ENCODE results near the gene UBAC1.

DNA sequence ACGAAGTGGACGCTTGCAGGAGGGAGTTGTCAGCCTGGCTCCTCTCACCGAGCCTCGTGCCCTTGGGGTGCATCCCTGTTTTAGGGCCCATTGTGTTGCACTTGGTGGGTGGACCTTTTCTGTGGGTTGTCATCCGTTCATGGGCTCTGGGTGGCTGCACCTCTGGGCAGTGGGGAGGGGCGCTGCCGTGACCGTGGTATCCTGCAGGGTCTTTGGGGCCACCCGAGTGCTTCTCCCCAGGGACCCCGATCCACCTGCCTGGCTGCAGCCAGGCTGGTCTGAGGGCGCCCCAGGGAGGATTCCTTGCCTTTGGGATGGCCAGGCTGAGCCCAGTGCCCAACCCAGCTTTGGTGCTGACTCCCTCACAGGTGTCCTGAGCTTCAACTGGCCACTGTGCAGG is 41.0 kb upstream of the UBAC1 start:
- TF ChIP-seq, protein P1, sequence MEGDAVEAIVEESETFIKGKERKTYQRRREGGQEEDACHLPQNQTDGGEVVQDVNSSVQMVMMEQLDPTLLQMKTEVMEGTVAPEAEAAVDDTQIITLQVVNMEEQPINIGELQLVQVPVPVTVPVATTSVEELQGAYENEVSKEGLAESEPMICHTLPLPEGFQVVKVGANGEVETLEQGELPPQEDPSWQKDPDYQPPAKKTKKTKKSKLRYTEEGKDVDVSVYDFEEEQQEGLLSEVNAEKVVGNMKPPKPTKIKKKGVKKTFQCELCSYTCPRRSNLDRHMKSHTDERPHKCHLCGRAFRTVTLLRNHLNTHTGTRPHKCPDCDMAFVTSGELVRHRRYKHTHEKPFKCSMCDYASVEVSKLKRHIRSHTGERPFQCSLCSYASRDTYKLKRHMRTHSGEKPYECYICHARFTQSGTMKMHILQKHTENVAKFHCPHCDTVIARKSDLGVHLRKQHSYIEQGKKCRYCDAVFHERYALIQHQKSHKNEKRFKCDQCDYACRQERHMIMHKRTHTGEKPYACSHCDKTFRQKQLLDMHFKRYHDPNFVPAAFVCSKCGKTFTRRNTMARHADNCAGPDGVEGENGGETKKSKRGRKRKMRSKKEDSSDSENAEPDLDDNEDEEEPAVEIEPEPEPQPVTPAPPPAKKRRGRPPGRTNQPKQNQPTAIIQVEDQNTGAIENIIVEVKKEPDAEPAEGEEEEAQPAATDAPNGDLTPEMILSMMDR (conservative IDR thresholded peaks at IDR 0.05) = no peak
- no peak for TF ChIP-seq ZFX (IDR thresholded peaks at IDR 0.05)
